Cardiac septum (tissue), 1 donor: ENCODE measurements around the gene BANP. TPM values are rescaled to one million over a fixed set of nuclear protein-coding genes. Genes with fewer than 3 reads are reported as not detected.

Experiments
- DNase-seq: peaks from one replicate; pipeline ENCODE4 v3.0.0-alpha.2; 2020; ENCODE audit warnings: low spot score
- intact Hi-C: fragments of 100-400 bp; cut with DNase I; formaldehyde crosslinking; loops from one replicate; pipeline ENCODE4 v1.14.0; 2022
- total RNA-seq: library from RNA; stranded (reverse); fragmentation: NEBNext Ultra II Directional; extraction: Animal tissue kit (Norgen Biotek cat#: 25700); gene quantifications from one replicate; pipeline ENCODE4 v1.2.1, GENCODE V29; 2021
- donor health status: DM: no; HTN: no; CAD: no.

BANP gene
- total RNA-seq, 1 donor from 2014 or later: 18.4 TPM

DNA sequence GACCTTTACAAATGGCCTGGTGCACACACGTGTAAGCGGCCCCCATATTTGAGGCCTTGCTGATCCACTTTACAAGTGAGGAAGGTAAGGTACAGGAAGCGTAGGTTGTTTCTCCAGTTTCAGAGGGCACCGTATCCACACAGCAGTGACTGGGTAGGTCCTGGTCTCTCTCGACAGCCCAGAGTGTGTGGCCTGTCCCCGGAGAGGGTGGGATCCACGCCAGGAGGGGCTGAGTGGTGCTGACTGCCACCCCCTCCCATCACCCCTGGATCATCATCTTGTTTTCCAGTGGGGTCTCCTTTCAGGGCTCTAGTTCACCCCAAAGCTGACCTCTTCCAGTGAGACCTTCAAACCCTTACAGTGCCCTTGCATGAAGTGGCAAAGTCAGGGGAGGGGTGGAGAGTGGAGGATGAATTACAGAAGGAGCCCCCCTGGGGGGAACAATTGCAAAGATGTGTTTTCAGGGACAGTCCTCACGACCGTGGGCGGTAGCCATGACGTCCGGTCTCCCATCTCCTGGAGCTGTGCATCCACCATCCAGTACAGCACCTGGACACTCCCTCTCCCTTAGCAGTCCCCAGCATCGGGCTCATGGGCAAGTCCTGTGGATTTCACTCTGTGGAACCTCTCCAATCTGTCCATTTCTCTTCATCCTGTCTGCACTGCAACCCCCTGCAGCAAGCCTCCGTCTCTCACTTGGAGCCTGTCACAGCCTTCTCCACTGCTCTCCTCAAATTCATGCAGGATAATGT is 4.5 kb upstream of the BANP start:
- intact Hi-C loops: no loop called here
- no peak for DNase-seq

DNA sequence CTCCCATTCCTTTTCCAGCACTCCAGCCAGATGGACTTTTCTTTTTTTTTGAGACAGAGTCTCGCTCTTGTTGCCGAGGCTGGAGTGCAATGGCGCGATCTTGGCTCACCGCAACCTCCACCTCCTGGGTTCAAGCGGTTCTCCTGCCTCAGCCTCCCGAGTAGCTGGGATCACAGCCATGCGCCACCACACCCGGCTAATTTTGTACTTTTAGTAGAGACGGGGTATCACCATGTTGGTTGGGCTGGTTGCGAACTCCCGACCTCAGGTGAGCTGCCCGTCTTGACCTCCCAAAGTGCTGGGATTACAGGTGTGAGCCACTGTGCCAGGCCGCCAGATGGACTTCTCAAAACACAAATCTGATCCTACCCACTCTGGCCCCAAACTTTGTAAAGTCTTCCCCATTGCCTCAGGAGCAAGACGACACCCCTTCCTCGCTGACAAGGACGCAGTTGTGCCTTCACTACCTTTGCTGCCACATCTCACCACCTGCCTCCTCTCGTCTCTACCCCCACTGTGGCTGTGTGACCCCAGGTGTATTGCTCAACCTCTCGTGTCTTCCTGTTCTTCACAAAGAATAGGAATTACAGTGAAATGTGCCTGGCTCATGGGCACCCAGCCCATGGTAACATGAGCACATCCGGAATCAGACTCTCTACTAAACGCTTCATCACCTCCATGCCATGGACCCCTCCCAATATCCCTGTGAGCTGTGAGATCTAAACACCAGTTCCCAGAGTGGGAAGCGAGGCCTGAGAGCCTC is 3.7 kb upstream of the BANP start:
- DNase-seq: no peak
- intact Hi-C loops: no loop called here

DNA sequence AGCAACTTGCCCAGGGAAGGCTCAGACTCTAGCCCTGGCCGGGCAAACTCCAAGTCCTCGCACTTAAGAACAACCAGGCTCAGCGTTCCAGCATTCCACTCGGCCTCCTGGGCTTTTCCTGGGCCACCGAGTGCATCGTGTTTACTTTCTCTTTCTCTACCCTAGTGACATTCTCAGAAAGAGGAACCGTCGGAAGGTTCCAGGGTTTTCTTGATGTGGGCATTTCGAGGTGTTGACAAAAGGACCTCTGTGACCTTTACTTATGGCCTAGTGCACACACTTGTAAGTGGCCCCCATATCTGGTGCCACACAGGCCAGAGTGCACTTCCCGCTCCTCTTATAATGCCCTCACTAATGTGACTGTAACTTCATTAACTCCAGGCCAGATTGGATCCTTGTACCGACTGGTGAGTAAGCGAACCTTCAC is 3.1 kb upstream of the BANP start:
- intact Hi-C loops: no loop called here

DNA sequence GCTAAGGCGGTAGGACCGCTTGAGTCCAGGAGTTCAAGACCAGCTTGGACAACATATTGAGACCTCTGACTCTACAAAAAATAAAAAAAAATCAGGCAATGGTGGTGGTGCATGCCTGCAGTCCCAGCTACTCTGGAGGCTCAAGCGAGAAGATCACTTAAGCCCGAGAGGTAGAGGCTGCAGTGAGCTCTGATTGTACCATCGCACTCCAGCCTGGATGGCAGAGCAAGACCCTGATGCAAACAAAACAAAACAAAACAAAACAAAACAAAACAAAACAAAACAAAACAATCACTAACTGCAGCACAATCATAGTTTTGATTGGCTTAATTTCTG is 2.5 kb upstream of the BANP start:
- no peak for DNase-seq
- intact Hi-C loops: no loop called here

More for the DNA sequence above, 3.1 kb upstream of the BANP start:
- DNase-seq: no peak

DNA sequence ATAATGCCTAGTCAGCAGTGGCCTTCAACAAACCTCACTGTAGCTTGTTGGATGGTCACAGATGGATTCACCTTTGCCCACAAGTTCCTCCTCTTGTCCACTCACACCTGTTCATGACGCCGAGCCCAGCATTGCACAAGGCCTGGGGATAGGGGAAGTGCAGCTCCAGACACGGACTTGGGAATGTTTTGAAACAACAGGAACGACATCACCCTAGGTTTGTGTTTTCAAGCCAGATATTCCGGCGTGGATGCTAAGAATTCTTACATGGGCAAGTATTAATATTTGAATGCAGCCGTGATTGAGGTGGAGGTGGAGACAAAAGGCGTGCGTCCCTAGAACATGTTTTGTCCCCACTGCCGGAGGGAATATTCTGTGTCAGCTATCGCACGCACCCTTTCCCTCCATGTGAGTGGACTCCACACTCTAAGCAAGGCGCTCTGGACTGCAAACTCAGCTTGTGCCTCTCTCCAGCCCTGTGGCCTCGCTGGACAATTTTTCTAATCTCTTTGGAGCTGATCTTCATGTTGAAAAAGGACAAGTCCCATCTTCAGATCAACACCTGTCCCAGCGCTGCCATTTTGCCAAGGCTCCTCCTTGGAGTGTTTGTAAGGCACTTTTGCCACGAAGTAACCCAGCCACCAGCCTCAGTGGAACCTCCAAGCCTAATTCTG is 2.0 kb upstream of the BANP start:
- DNase-seq: no peak
- intact Hi-C loops: no loop called here

DNA sequence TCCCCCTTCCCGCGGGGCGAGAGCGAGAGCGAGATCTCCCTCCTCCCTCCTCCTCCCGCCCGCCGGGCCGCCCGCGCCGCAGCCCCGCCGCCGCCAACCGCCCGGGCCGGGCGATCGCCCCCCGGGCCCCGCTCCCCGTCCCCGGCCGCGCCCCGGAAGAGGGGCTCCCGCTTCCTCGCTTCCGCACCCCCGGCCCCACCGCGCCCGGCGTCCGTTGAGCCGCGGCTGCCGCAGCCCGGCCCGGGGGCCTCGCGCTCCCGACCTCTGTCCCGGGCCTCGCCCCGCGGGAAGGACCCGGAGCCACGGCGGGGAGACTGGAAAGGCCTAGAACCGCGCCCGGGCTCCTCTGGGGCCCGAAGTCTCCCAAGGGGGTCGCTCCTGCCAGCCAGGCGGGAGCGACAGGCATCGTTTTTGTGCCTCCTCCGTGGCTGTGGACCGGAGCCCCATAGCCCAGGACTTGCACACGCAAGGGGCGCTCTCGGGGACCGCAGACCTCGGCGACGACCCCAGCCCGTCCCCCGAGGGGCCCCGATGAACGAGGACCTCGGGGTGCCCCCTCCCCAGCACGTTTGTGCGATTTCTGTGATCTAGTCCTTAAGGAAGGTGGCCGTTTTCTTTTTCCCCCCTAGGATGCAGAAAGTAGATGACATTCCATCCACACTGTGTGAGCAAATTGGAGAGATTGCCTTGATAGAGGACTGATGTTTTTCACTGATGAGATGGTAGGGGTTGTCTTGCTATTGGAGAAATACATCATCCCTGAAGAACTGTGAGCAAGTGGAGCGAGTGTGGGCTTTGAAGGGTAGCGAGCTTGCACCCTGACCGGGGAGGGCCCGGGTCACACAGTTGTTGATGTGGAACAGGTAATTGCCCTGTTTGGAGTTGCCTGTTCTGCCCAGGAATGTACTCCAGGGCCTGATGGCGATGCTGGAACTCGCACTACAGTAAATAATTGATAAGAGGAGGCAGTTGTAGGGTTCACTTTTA is 611 bp downstream of the BANP start:
- DNase-seq: peak; percentile 84
- intact Hi-C loops: no loop called here

DNA sequence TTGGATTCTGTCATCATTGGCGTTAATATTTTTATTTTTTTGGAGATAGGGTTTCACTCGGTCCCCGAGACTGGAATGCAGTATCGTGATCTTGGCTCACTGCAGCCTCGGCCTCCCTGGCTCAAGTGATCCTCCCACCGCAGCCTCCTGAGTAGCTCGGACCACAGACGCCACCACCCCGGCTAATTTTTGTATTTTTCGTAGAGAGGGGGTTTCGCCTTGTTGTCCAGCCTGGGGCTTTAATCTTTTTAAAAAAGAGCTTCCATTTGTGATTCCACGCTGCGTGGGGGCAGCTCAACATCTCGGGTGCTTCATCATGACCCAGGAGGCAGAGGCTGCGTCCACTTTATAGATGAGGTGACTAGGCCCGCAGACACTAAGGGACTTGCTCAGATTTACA is 1.5 kb downstream of the BANP start:
- intact Hi-C loops: no loop called here
- DNase-seq: no peak

DNA sequence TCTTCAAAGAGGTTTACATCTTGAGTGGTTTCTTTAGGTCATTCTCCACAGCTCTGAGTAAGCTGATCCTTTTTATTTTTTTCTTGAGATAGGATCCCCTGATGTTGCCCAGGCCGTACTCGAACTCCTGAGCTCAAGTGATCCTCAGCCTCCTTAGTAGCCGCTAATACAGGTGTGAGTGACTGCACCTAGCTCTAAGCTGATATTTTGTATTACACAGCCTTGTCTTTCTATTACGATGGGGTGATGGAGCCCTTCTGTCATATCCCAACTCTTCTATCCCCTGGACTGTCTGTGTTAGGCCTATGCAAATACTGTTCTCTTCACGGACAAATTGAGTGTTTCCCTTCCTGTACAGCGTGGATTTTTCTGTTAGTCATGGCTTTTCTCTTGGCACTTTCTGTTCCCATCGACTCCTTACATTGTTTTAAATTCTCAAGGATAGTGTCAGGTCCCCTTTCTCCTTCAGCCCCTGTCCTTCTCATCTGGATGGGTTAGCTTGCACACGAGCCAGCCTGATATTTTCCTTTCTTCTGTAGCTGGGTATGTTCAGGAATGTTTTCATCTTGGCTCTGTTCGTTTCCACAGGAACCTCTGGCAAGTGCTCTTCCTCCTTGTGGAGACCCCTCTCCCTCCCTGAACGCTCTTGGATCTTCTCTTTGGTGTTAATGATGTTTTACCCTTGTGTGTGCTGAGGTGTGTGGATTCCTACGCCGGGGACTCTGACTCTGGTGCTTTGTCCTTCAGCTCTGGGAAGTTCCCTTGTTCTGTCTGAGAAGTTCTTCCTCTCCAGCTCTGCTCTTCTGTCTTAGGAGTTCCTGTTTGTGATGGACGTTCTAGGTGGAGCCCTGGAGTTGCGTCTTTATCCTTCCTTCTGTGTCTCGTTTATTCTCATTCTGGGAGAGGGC is 2.3 kb downstream of the BANP start:
- intact Hi-C loops: no loop called here
- no peak for DNase-seq

DNA sequence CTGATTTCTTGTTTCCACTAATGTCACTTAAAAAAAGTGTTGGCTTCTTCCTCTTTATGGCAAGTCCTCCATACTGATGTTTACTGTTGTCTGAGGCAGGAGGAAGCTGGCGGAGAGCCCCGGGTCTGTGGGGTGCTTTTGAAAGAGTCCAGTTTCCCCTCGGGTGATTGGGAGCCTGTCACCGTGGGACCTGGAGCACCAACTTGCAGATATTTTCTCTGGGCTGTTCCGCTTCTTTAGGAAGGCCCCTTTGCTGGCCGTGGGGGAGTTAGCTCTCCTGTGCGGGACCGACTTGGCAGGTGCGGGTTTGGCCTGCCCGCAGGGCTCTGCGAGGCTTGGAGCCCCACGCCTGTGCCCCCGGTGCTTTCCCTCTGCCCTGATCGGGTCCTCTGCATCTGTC is 3.1 kb downstream of the BANP start:
- intact Hi-C loops: no loop called here
- peak; percentile 77 for DNase-seq

DNA sequence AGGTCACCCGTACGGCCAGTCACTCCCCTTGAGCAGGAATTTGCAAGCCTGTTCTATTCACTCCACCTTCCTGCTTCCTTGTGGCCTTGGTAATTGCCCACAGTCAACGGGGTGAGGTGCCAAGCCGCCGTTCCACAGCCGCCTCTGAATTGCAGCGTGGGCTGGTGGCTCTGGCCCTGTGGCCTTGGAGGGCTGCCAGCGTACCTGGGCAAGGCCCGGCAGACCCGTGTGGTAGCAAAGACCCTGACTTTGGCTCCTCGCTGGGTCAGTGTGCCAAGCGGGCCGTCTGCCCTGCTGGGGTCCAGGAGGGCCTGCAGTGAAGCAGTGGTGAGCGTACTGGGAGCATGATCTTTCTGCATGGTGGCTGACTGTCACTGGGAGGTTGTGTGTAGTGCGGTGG is 3.6 kb downstream of the BANP start:
- peak; percentile 65 for DNase-seq
- intact Hi-C loops: no loop called here

DNA sequence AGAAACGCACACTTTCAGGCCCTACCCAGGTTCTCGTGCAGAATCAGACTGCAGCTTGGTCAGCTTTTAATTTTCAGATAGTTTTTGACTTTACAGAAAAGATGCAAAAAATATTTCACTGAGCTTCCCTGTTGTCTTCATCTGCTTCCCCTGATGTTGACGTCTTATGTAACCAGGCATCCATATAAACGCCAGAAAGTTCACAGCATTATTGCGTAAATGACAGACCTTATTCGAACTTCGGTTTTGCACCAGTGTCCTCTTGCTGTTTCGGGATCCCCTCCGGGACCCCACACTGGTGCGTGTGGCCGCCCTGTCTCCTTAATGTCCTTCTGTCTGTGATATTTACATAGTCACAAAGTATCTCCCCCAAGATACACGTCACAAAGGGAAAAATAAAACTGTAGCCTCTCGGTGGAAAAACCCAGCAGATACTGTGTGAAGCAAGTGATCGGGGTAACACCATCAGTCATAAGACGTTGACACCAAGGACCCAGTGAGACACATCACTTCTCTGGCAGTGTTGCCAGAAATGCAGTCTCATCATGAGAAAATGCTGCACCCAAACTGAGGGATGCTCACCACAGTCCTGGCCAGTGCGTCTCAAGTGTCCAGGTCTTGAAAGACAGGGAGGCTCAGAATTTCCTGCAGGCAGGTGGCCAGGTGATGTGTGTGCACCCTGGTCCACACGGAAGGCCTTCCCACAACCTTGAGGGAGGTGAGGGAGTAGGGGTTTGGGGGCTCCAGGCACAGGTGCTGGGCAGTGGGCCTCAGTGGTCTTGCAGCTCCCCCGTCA is 4.3 kb downstream of the BANP start:
- DNase-seq: peak; percentile 36
- intact Hi-C loops: no loop called here

DNA sequence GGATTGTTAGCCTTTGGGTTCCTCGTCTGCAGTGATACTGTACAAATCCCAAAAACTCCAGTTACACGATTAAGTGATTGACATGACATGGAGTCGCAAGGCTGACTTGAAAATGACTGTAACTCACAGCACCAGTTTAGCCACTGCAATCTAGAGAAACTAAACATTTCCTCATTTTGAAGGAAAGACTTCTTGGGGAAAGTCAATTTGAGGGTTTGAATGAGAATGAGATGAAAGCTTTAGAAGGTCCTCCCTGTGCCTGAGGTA is 4.8 kb downstream of the BANP start:
- DNase-seq: no peak
- intact Hi-C loops: no loop called here

DNA sequence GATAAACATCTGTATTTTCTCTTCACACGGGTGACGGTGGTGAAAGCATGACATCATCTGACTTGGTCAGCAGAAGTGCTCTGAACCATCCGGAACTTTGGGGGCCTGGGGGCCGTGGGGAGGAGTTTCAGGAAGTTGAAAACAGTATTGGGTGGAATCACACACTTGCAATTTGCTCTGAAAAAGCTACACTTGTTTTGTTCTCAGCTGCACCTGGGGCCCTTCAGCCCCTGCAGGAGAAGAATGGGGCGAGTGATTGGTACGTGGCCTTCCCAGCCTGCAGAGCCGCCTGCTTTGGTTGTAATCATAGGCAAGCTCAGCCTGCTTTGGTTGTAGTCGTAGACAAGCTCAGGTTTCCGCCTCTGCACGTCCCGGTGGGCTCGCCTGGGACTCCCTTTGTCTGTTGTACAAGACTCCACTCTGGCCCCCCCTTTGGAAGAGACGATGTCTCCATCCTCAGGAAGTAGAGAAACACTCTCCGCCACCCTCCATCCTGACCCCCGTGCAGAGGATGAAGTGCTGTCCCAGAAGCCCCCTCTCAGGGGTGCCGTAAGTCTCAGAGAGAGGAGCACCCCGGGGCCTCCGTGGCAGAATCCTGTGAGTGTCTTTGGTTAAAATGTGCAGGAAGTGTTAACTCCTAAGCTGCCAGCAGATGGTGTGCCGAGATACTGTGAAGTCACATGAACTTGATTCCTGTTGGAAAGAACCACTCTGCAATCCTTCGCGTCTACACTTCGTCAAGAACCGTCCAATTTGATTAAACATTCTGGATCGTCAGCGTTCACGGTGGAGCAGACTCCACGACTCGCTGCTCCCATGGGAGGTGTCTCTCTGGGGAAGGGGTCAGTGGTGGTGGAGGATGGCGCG is 5.4 kb downstream of the BANP start:
- peak; percentile 77 for DNase-seq
- intact Hi-C loops: no loop called here

DNA sequence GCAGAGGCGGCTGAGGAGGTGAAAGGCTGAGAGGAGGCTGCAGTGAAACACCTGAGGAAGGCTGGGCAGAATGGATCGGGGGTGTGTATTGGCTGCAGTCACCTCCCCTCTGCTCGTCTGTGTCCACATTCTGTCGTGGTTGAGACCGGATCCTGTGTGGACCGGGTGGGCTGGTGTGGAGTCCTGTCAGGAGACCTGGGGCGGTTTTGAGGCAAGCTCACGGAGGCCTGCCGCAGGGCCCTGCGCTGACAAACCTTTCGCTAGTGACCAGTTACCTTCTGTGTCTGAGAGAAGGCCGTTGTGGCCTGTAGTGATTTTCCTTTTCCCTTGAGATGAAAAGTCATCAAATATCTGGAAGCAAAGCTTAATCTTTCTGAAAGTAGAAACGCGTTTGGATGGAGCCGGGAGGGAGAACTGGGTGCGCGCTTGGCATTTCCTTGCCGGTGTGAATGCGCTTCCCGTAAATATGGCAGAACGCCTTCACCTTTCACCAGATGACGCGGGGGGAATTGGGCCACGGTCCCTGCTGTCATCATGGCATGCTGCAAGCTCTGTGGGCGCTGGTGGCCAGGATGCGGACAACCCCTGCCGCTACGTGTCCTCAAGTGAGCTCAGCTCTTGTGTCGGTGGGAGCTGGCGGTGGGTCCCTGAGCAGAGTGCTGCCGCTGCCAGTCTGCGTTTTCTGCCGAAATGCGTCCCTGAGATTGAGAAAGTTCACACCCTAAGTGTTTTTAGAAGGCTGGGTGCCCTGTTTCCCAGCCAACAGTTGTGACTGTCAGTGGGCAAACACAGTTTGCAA is 6.3 kb downstream of the BANP start:
- intact Hi-C loops: no loop called here
- DNase-seq: peak; percentile 54

DNA sequence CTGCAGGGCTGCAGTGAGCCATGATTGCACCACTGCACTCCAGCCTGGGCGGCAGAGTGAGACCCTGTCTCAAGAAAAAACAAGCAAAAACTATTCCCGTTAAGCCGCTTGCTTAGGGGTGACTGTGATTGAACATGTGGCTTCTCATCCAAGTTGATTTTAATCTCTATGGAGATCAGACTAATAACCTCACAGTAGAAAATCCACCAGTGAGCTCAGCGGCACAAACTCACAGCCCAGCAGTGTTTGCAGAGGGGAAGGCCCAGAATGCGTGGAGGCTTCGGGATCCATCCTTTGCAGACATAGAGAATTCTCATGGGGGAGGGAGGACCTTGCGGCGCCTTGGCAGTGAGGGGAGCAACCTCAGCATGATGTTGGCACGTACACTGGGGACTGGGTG is 7.4 kb downstream of the BANP start:
- DNase-seq: no peak
- intact Hi-C loops: no loop called here

DNA sequence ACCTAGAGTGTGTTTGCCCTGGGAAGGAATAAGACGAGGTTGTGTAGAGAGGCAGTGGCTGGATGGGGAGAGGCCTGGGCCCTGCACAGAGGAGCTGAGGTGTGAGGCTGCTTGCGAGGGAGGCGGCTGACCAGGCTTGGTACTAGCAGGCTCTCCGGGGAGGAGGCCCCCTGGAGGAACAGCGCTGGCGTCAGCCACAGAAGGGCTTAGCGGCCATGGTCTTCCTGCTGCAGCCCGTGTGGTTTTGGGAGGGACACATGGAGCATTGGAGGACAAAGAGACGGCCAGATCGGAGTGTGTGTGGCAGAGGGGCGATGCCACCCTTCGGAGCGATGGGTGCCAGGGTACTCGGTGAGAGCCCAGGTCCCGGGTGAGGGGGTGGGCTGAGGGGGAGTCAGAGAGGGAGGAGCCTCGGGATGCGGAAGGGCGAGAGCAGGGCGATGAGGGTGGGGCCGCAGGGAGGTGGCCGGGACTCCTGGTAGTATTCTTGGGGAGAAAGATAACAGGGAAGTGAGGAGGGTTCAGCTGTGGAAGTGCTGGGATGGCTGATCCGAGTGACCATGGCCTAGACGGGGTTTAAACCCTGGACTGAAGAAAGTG is 8.3 kb downstream of the BANP start:
- intact Hi-C loops: no loop called here
- peak; percentile 73 for DNase-seq
